Endothelial cell of umbilical vein (primary cell): ENCODE measurements around the gene GSTO2. TPM values are rescaled to one million over a fixed set of nuclear protein-coding genes. Genes with fewer than 3 reads are reported as not detected.

Experiments
- BruUV-seq: library from RNA; stranded (reverse); fragments of 400-500 nt; replicated peaks from 2 replicates; lab custom pipeline; 2021; lab: Mats Ljungman, UMichigan
- CTCF ChIA-PET: fragments of 300-600, 350-600 bp; sonication (Branson Sonifier 250); formaldehyde crosslinking; loops from one replicate; lab custom pipeline; 2021; ENCODE audit warnings: antibody characterized with exemption, inconsistent platforms; lab: Charles Lee
- POLR2A ChIA-PET: fragments of 300-600, 350-600 bp; sonication (Branson Sonifier 250); formaldehyde crosslinking; loops from one replicate; lab custom pipeline; 2021; ENCODE audit warnings: antibody characterized with exemption, inconsistent platforms; lab: Charles Lee
- DNase-seq: peaks from one replicate; pipeline ENCODE4 v3.0.0-alpha.2; 2011; ENCODE audit warnings: low read depth, low spot score
- FAIRE-seq: peaks from 2 replicates; lab custom pipeline; 2011; peaks lifted over from hg19 to GRCh38; lab: Jason Lieb, UNC
- H2AFZ ChIP-seq: 2 replicates; pipeline ENCODE4 v1.6.0; 2012; ENCODE audit warnings: low read depth, low read length, control low read depth, inconsistent platforms
- H3K27ac ChIP-seq: 2 replicates; pipeline ENCODE4 v1.5.1; 2011; ENCODE audit warnings: low read depth, mild to moderate bottlenecking, control low read depth, low read length, moderate library complexity; ENCODE audit not compliant: insufficient read depth
- H3K27me3 ChIP-seq, 2 experiments: 2 replicates each; pipeline versions ENCODE4 v1.6.0 to v1.6.1; 2011; ENCODE audit warnings: low read length in 2 of 2, mixed read lengths in 1 of 2; ENCODE audit not compliant: control insufficient read depth in 2 of 2, insufficient read depth in 2 of 2
- H3K36me3 ChIP-seq, 2 experiments: 2 replicates in 1 of 2; 3 replicates in 1 of 2; pipeline ENCODE4 v1.5.1; 2011; ENCODE audit warnings: low read length in 2 of 2, mild to moderate bottlenecking in 1 of 2, moderate library complexity in 1 of 2; ENCODE audit not compliant: control insufficient read depth in 2 of 2, insufficient read depth in 2 of 2; ENCODE audit errors: extremely low read depth in 1 of 2
- H3K4me1 ChIP-seq: 3 replicates; pipeline ENCODE4 v1.5.1; 2011; ENCODE audit warnings: mild to moderate bottlenecking, low read length; ENCODE audit not compliant: control insufficient read depth, insufficient read depth; ENCODE audit errors: extremely low read depth
- H3K4me2 ChIP-seq: 2 replicates; pipeline ENCODE4 v1.6.1; 2011; ENCODE audit warnings: low read length, control low read depth, mixed read lengths; ENCODE audit not compliant: insufficient read depth
- H3K4me3 ChIP-seq, 3 experiments: fragments of 200-600 bp in 1 of 3; sonication (generic), shearing (Covaris generic) in 1 of 3; replicated peaks in 1 of 3; 2 replicates each; pipeline ENCODE4 v1.5.1; 2011 to 2016; ENCODE audit warnings: control low read depth in 3 of 3, low read length in 3 of 3, mild to moderate bottlenecking in 2 of 3, inconsistent platforms in 1 of 3, low read depth in 1 of 3, moderate library complexity in 1 of 3; ENCODE audit not compliant: insufficient read depth in 1 of 3
- H3K79me2 ChIP-seq: 2 replicates; pipeline ENCODE4 v1.6.0; 2012; ENCODE audit warnings: low read length, inconsistent platforms; ENCODE audit not compliant: control insufficient read depth, insufficient read depth
- H3K9ac ChIP-seq: replicated peaks from 2 replicates; pipeline ENCODE3; 2011; ENCODE audit warnings: low read length, control low read depth; ENCODE audit not compliant: insufficient read depth; ENCODE audit errors: extremely low read depth
- H3K9me1 ChIP-seq: replicated peaks from 3 replicates; pipeline ENCODE4 v1.6.0; 2011; ENCODE audit warnings: mild to moderate bottlenecking, low read length; ENCODE audit not compliant: control insufficient read depth, insufficient read depth; ENCODE audit errors: extremely low read depth
- H3K9me3 ChIP-seq: replicated peaks from 2 replicates; pipeline ENCODE4 v1.5.1; 2012; ENCODE audit warnings: low read length, inconsistent platforms; ENCODE audit not compliant: control insufficient read depth, insufficient read depth
- H4K20me1 ChIP-seq: replicated peaks from 2 replicates; pipeline ENCODE3; 2011; ENCODE audit warnings: mild to moderate bottlenecking, low read length; ENCODE audit not compliant: control insufficient read depth, insufficient read depth; ENCODE audit errors: extremely low read depth
- EZH2 ChIP-seq: IDR thresholded peaks from 2 replicates; pipeline ENCODE4 v1.6.1; 2012; ENCODE audit warnings: borderline replicate concordance, low read depth, mild to moderate bottlenecking, moderate library complexity, low read length, inconsistent platforms; ENCODE audit not compliant: severe bottlenecking
- FOS ChIP-seq: IDR thresholded peaks from 2 replicates; pipeline ENCODE4 v1.6.1; 2011; ENCODE audit warnings: mild to moderate bottlenecking, low read length, moderate library complexity, borderline replicate concordance; ENCODE audit not compliant: insufficient read depth
- JUN ChIP-seq: IDR thresholded peaks from 2 replicates; pipeline ENCODE4 v1.6.1; 2011; ENCODE audit warnings: borderline replicate concordance, low read depth; ENCODE audit not compliant: insufficient read length, insufficient read depth
- MYC ChIP-seq: IDR thresholded peaks from one replicate; pipeline ENCODE4 v1.6.1; 2011; ENCODE audit warnings: mild to moderate bottlenecking, low read depth, low read length
- POLR2A ChIP-seq: IDR thresholded peaks from 2 replicates; pipeline ENCODE4 v1.6.1; 2012; ENCODE audit warnings: low read depth, mild to moderate bottlenecking, control low read depth, low read length
- dilution Hi-C: fragments of 300-500 bp; cut with MboI; formaldehyde crosslinking; loops from one replicate; pipeline ENCODE4 v1.15.0; 2019; ENCODE audit warnings: low sequenced_read_pairs; ENCODE audit not compliant: extremely low pct_ligation_motif_present
- intact Hi-C: fragments of 100-400 bp; cut with micrococcal nuclease; formaldehyde crosslinking; loops from one replicate; pipeline ENCODE4 v1.10.0; 2022
- polyA plus RNA-seq, 4 experiments: library from polyadenylated mRNA; depleted of rRNA in 3 of 4; stranded (reverse) in 3 of 4; unstranded in 1 of 4; fragments of >200 nt; gene quantifications; 2 replicates each; pipeline versions ENCODE4 v1.2.1 to v1.2.3, GENCODE V29; 2011 to 2012; ENCODE audit warnings: missing spikeins in 1 of 4
- total RNA-seq: library from RNA; stranded (reverse); gene quantifications from 2 replicates; pipeline ENCODE4 v1.2.3, GENCODE V29; 2021
- TF ChIP-seq, protein P1 (sequence below), 2 donors: IDR thresholded peaks; 1 replicate in 1 of 2; 2 replicates in 1 of 2; pipeline ENCODE4 v1.5.1; 2011; ENCODE audit warnings: low read length in 2 of 2, mild to moderate bottlenecking in 2 of 2, moderate library complexity in 2 of 2, control low read depth in 1 of 2, inconsistent platforms in 1 of 2, low read depth in 1 of 2; ENCODE audit not compliant: insufficient read depth in 1 of 2; ENCODE audit errors: extremely low read depth in 1 of 2

GSTO2 gene
- total and polyA plus RNA-seq, 2 donors (not counting 3 experiments of a cell fraction or from before 2014, with no cell fraction given), result 0.84 to 1.4 TPM

GRCh38 chr10:104334965-104335650 lies 66.1 kb downstream of the GSTO2 start:
- no peak overlapping the region for H3K9ac ChIP-seq
- ChIA-PET CTCF (interaction anchor here (1.2 to 3.7 kb wide), 4 partner anchors 13 to 43 kb away, joined by 3 to 21 read pairs (median 5); no protein-coding TSS in a partner anchor), POLR2A (interaction anchor here (1.4 kb wide), 1 partner anchor 30 kb away, joined by 3 read pairs; no protein-coding TSS in a partner anchor)
- DNase-seq (no peak), FAIRE-seq (no peak)
- H3K9me1 ChIP-seq, result no peaks in the 10 kb centered on the region
- H3K36me3 ChIP-seq, result peaks cover 2 to 7% of the 10 kb centered on the region in 2 experiments
- dilution Hi-C loops (no loop called here), intact Hi-C loops (loop anchor here (10.0 kb wide), 2 partner anchors 290 to 430 kb away; no protein-coding TSS in a partner anchor)
- H3K79me2 ChIP-seq, result peaks cover 76% of the 10 kb centered on the region
- TF ChIP-seq MYC, result no peak
- TF ChIP-seq EZH2, result no peak
- peaks cover 63% of the 10 kb centered on the region for H3K4me1 ChIP-seq
- no TSS peak for BruUV-seq
- H3K27ac ChIP-seq, result no peak overlapping the region
- no peaks in the 10 kb centered on the region for H4K20me1 ChIP-seq
- H2AFZ ChIP-seq, result no peak overlapping the region
- H3K9me3 ChIP-seq, result no peaks in the 10 kb centered on the region
- no peak overlapping the region for H3K4me2 ChIP-seq
- no peak overlapping the region for H3K4me3 ChIP-seq
- H3K27me3 ChIP-seq, result no peaks in the 10 kb centered on the region

GRCh38 chr10:104336821-104337467 lies 68.0 kb downstream of the GSTO2 start:
- H3K36me3 ChIP-seq, result peaks cover 2 to 7% of the 10 kb centered on the region in 2 experiments
- no peaks in the 10 kb centered on the region for H3K9me1 ChIP-seq
- intact Hi-C loops (loop anchor here (1.0 to 10.0 kb wide), 3 partner anchors 32 to 432 kb away; no protein-coding TSS in a partner anchor), dilution Hi-C loops (no loop called here)
- BruUV-seq, result TSS peak; percentile 39
- DNase-seq, result peak; percentile 47
- TF ChIP-seq, protein P1, sequence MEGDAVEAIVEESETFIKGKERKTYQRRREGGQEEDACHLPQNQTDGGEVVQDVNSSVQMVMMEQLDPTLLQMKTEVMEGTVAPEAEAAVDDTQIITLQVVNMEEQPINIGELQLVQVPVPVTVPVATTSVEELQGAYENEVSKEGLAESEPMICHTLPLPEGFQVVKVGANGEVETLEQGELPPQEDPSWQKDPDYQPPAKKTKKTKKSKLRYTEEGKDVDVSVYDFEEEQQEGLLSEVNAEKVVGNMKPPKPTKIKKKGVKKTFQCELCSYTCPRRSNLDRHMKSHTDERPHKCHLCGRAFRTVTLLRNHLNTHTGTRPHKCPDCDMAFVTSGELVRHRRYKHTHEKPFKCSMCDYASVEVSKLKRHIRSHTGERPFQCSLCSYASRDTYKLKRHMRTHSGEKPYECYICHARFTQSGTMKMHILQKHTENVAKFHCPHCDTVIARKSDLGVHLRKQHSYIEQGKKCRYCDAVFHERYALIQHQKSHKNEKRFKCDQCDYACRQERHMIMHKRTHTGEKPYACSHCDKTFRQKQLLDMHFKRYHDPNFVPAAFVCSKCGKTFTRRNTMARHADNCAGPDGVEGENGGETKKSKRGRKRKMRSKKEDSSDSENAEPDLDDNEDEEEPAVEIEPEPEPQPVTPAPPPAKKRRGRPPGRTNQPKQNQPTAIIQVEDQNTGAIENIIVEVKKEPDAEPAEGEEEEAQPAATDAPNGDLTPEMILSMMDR (IDR thresholded peaks at IDR 0.05; ENCODE audit: extremely low read depth in 1 of 2, insufficient read depth in 1 of 2, low read depth in 1 of 2, low read length in 2 of 2), result no peak
- TF ChIP-seq POLR2A (no peak), JUN (no peak), EZH2 (no peak), FOS (no peak)
- POLR2A ChIA-PET, result interaction anchor here (0.7 to 1.5 kb wide), 4 partner anchors 8 to 68 kb away, joined by 3 to 10 read pairs (median 8); partner anchors contain the start of gene GSTO2
- peak overlapping the region; percentile 100 for H3K27ac ChIP-seq
- H3K4me2 ChIP-seq, result peak overlapping the region; percentile 97
- H4K20me1 ChIP-seq, result no peaks in the 10 kb centered on the region
- no peak overlapping the region for H2AFZ ChIP-seq
- H3K27me3 ChIP-seq, result no peaks in the 10 kb centered on the region
- no peak for FAIRE-seq
- peaks cover 61% of the 10 kb centered on the region for H3K79me2 ChIP-seq
- peaks cover 55% of the 10 kb centered on the region for H3K4me1 ChIP-seq
- H3K9ac ChIP-seq, result peak overlapping the region; percentile 99
- CTCF ChIA-PET, result interaction anchor here (1.1 to 3.7 kb wide), 7 partner anchors 13 to 45 kb away, joined by 4 to 36 read pairs (median 6); partner anchors contain the start of gene CFAP58
- H3K4me3 ChIP-seq, result peak overlapping the region; percentile 64 to 99 (median 94)
- H3K9me3 ChIP-seq, result no peaks in the 10 kb centered on the region
